GM18508 (cell line): ENCODE data around the gene THRA.

Experiments
- ATAC-seq: cut with Tn5 transposase; IDR thresholded peaks from one replicate; pipeline ENCODE4 v1.9.1; 2021; ENCODE audit warnings: moderate number of reproducible peaks; ENCODE audit not compliant: insufficient read depth, unreplicated experiment

THRA gene

DNA sequence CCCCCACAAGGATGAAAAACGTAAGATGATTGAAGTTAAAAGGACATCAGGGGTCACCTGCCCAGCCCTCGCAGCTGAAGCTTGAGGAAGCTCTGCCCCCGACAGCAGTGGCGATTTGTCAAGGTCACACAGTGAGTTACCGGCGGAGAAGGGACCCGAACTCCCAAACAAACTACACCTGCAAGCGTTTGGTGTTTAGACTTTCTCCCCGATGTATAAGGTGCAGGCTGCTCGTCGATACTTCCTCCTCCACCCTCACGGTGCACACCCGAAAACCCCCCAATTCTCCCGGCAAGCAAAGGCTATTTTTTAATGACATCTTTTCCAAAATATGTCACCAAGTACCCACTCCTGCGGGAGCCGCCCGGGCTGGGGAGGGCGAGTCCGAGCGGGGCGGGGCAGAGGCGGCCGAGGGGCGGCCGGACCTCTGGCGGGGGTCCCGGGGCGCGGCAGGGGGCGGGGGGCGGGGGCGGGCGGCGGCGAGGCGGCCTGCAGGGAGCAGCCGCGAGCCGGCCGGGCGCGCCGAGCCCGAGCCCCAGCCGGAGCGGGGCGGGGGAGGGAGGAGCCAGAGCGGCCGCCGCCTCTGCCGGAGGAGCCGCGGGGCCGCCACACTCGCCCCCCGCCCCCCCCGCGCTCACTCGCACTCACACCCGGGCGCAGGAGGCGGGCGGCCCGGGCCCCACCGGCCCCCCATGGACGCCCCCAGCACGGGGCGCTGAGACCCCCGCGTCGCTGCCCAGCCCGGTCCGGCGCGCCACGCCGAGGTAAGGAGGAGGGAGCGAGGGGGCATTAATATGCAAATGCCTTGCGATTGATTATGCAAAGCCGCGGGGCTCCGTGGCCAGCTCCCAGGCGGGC, at the start of gene THRA:
TSS of gene THRA (plus strand) at position 637 of the 858 bp plus-strand sequence. CDS start 11,524 bp downstream, outside the sequence.
- no peak for ATAC-seq

- ATAC-seq, result no peak
These were observed 48.3 kb upstream of the THRA start for GRCh38 chr17:40014375-40014980.

DNA sequence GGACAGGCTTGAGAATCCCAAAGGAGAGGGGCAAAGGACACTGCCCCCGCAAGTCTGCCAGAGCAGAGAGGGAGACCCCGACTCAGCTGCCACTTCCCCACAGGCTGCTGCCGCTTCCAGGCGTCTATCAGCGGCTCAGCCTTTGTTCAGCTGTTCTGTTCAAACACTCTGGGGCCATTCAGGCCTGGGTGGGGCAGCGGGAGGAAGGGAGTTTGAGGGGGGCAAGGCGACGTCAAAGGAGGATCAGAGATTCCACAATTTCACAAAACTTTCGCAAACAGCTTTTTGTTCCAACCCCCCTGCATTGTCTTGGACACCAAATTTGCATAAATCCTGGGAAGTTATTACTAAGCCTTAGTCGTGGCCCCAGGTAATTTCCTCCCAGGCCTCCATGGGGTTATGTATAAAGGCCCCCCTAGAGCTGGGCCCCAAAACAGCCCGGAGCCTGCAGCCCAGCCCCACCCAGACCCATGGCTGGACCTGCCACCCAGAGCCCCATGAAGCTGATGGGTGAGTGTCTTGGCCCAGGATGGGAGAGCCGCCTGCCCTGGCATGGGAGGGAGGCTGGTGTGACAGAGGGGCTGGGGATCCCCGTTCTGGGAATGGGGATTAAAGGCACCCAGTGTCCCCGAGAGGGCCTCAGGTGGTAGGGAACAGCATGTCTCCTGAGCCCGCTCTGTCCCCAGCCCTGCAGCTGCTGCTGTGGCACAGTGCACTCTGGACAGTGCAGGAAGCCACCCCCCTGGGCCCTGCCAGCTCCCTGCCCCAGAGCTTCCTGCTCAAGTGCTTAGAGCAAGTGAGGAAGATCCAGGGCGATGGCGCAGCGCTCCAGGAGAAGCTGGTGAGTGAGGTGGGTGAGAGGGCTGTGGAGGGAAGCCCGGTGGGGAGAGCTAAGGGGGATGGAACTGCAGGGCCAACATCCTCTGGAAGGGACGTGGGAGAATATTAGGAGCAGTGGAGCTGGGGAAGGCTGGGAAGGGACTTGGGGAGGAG, 47.5 kb upstream of the THRA start, which contains the start of gene CSF3:
TSS of gene CSF3 (plus strand) at position 436 of the 993 bp plus-strand sequence. CDS start at position 471, 35 bp downstream.
- no peak for ATAC-seq

- ATAC-seq, result no peak
These were observed 46.5 kb upstream of the THRA start for GRCh38 chr17:40015998-40016985.

DNA sequence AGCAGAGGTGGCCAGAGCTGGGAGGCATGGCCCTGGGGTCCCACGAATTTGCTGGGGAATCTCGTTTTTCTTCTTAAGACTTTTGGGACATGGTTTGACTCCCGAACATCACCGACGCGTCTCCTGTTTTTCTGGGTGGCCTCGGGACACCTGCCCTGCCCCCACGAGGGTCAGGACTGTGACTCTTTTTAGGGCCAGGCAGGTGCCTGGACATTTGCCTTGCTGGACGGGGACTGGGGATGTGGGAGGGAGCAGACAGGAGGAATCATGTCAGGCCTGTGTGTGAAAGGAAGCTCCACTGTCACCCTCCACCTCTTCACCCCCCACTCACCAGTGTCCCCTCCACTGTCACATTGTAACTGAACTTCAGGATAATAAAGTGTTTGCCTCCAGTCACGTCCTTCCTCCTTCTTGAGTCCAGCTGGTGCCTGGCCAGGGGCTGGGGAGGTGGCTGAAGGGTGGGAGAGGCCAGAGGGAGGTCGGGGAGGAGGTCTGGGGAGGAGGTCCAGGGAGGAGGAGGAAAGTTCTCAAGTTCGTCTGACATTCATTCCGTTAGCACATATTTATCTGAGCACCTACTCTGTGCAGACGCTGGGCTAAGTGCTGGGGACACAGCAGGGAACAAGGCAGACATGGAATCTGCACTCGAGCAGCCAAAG, 45.2 kb upstream of the THRA start:
- ATAC-seq, result no peak

DNA sequence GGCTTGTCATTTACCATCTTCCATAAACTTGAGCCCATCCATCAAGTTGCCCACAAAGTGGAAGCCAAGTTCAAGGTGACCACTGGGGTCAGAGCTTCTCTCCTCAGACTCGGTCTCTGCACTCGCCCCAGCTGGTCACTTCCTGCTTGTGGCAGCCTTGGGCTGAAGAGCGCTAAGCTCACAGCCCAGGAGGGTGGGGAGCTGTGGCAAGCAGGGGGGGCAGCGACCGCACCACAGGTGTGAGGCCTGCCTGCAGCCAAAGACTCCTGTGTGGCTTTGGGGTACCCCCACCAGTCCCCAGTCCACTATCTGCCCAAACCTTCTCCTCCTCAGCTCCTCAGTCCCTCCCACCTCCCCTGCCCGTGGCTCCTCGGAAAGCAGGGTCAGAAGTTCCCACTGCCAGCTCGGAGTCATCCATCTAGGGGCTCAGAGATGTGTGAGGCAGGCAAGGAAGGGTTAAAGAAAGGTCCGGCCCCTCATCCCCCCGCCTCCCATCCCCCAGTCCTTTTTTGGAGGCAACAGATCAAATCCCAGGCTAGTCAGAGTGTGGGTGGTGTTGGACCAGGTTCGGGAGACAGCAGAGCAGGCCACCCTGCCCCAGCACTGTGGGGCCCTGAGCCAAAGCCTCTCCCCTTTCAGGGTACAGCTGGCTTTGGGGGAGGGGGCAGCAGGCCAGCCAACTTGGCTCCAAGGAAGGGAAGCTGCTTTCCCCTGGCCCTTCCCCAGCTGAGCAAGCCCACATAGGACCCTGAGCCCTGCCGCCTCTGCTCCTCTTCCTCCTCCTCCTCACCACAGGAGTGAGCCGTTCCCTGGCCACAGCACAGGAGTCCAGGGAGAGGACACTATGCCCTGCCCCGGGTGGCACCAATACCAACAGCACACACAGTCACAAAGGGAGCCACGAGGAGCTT, 44.3 kb upstream of the THRA start:
- no peak for ATAC-seq

GRCh38 chr17:40019140-40019991, 43.4 kb upstream of the THRA start:
- no peak for ATAC-seq

DNA sequence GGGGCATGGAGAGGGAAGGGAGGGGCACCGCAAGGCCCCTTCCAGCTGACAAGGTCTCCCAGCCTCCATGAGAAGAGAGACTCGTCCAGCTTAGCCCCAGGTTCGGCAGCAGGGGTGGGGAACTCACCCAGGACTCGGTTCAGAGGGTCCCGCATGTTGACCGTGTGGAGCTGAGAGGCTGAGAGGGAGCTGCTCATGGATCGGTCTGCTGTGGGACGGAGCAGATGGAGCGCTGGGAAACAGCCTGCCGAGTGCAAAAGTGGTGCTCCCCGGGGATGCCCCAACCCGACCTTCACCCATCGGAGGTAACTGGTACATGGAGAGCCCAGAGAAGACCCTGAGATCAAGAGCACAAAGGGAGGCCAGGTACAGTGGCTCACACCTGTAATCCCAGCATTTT, 42.6 kb upstream of the THRA start:
- no peak for ATAC-seq

DNA sequence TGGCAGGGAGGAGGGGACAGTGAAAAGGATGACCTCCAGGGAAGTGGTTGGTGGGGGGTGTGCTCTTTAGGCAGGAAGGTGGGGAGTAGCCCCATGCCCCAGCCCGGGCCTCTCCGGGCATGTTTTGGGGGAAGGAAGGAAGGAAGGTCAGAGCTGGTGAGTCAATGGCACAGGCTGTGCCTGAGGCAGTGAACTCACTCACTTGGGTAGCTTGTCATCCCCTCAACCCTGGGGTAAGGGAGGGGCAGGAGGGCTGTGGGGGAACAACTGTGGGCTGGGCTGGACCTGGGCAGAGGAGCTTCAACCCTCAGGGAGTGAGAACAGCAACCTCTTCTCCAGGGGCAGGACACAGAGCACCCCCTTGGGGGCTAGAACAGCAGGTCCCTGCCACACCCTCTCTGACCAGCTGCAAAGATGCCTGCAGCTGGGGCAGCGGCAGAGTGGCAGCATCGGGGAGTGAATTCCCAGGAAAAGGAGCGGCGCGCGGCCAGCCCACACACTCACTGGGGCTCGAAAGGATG, 41.3 kb upstream of the THRA start:
- ATAC-seq, result no peak

DNA sequence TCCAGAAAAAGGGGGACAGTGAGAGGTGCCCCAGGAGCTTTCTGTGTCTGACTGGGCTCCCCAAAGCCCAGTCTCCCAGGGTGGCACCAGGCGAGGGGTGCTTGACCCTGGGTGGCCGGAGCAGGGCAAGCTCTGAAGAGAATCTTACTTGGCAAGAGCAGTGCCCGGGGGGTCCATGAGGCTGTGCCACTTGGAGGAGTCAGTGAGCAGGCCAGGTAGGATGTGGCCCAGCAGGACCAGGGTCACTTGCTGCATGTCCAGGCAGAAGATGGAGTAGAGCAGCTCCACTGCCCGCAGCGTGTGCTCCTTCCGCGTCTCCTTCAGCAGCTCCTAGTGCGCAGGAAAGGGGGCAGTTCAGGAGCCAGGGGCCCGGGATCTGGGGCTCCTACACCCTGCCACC, 40.3 kb upstream of the THRA start:
- ATAC-seq, result no peak

DNA sequence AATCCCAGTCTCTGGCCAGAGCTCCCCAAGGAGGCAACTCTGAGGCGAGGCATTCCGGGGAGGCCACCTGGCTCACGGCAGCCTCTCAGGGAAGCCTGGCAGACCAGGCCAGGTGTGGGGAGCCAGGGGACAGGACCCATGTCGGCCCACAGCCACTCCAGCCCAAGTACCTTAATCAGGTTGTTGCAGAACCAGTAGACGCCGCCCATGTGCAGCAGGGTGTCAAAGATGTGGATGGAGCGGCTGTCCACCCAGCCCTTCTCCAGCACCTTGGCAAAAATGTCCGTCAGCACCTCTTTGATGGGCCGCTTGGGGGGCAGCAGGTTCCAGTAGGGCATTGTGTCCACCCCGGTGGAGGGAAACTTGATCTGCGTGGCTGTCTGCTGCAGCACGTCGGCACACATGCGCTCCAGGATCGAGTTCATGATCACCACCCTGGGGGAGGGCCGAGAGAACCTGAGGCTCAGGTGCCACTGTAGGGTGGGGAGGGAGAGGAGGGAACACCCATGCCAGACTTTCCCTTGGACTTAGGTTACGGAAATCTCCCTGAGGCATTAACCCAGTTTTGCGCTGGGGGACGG, 39.7 kb upstream of the THRA start:
- ATAC-seq, result no peak

GRCh38 chr17:40023590-40024292, 39.0 kb upstream of the THRA start:
- ATAC-seq, result no peak

DNA sequence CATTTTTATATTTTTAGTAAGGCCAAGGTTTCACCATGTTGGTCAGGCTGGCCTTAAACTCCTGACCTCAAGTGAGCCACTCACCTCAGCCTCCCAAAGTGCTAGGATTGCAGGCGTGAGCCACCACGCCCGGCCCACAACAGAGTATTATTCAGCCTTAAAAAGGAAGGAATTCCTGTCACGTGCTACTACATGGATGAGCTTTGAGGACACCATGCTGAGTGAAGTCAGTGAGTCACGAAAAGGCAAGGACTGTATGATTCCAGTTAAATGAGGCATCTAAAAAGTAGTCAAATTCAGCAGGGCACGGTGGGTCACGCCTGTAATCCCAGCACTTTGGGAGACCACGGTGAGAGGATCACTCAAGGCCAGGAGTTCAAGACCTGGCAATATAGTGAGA, 37.9 kb upstream of the THRA start:
- no peak for ATAC-seq

GRCh38 chr17:40025559-40025958, 37.2 kb upstream of the THRA start:
- ATAC-seq, result no peak

- no peak for ATAC-seq
These were observed 36.6 kb upstream of the THRA start for GRCh38 chr17:40025991-40026815.
